IgD-negative memory B cell (primary cell): ENCODE data around the gene EMCN. TPM values are rescaled to one million over a fixed set of nuclear protein-coding genes. Genes with fewer than 3 reads are reported as not detected.

ENCODE experiments used
- H3K27ac Mint-ChIP-seq, 3 donors: one replicate each; pipeline ENCODE4 v1.8.0; 2020 to 2022; ENCODE audit warnings: mild to moderate bottlenecking in 3 of 3, mixed read lengths in 3 of 3, moderate library complexity in 1 of 3
- H3K27me3 Mint-ChIP-seq: one replicate; pipeline ENCODE4 v1.8.0; 2021; ENCODE audit warnings: mixed read lengths
- H3K36me3 Mint-ChIP-seq: one replicate; pipeline ENCODE4 v1.8.0; 2020; ENCODE audit warnings: mild to moderate bottlenecking, mixed read lengths
- H3K4me1 Mint-ChIP-seq, 3 donors: one replicate each; pipeline ENCODE4 v1.8.0; 2020 to 2022; ENCODE audit warnings: mixed read lengths in 3 of 3, mild to moderate bottlenecking in 1 of 3
- H3K4me3 Mint-ChIP-seq, 4 donors: one replicate each; pipeline ENCODE4 v1.8.0; 2020 to 2022; ENCODE audit warnings: mild to moderate bottlenecking in 4 of 4, mixed read lengths in 4 of 4, moderate library complexity in 3 of 4
- H3K9me3 Mint-ChIP-seq, 3 donors: one replicate each; pipeline ENCODE4 v1.8.0; 2020 to 2021; ENCODE audit warnings: mixed read lengths in 3 of 3, mild to moderate bottlenecking in 1 of 3
- polyA plus RNA-seq: library from polyadenylated mRNA; unstranded; fragments of 300-500 nt; fragmentation: Illumina TruSeq; gene quantifications from one replicate; pipeline ENCODE4 v1.2.3, GENCODE V29; 2021

EMCN gene
- polyA plus RNA-seq, 1 donor from 2014 or later = not detected

DNA sequence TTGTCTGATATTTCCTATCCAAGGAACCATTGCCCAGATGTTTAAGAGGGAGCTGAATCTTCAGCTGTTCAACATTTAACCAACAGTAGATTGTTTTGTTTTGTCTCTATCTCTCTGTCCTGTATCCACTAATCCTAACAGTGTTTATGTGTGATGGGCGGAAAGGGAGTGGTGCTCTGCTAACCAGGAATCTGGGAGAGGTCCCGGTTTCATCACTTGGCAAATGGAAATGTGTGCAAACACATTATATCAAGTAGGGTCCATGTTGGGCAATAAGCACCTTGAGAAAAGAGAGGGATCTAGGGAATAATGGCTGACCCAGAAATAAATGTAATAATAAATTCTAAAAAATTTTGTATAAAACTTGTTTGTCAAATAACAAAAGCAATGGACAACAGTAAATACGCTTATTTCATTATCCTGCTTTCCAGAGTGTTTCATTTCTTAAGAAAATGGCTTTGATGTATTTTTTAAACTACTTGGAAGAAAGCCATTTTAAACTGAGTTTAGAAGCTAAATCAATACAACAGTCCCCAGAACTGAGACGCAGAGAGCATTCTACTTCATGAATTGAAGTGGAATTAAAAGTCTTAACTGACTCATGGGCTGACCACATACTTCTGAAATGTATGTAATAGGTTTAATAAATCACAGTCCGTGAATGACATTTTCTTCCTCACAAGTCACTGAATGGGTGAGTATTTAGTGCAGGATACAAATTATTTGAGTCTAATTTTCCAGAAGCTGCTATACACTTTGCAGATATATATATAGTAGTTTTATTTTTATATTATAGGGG is 55.8 kb downstream of the EMCN start:
- H3K9me3 Mint-ChIP-seq = peaks cover 0 to 4% (median 0%) of the 10 kb centered on the region in 3 donors
- no peak overlapping the region for H3K4me3 Mint-ChIP-seq
- H3K27me3 Mint-ChIP-seq = peaks cover 10% of the 10 kb centered on the region
- no peaks in the 10 kb centered on the region for H3K36me3 Mint-ChIP-seq
- peaks cover 0 to 3% (median 0%) of the 10 kb centered on the region in 3 donors for H3K4me1 Mint-ChIP-seq
- H3K27ac Mint-ChIP-seq = no peak overlapping the region

DNA sequence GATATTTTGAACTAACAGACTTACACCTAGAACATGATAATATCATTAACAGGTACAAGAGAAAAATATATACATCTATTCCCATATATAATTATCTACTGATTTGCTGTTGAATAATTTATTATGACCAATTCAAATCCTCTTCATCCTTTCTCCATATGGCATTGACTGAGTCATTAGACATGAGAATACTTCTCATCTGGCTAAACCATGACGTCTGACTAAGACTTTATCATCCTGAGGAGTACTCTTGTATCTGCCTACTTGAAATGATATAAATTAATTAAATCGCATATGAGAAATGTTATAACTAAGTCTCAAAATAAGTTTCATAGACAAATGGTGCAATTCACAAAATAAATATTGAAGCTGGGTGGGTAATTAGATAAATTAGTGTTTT is 67.4 kb downstream of the EMCN start:
- no peak overlapping the region for H3K4me3 Mint-ChIP-seq
- peaks cover 3% of the 10 kb centered on the region for H3K36me3 Mint-ChIP-seq
- peaks cover 5% of the 10 kb centered on the region for H3K27me3 Mint-ChIP-seq
- no peaks in the 10 kb centered on the region for H3K4me1 Mint-ChIP-seq
- no peak overlapping the region for H3K27ac Mint-ChIP-seq
- H3K9me3 Mint-ChIP-seq = peaks cover 2 to 13% (median 8%) of the 10 kb centered on the region in 3 donors

DNA sequence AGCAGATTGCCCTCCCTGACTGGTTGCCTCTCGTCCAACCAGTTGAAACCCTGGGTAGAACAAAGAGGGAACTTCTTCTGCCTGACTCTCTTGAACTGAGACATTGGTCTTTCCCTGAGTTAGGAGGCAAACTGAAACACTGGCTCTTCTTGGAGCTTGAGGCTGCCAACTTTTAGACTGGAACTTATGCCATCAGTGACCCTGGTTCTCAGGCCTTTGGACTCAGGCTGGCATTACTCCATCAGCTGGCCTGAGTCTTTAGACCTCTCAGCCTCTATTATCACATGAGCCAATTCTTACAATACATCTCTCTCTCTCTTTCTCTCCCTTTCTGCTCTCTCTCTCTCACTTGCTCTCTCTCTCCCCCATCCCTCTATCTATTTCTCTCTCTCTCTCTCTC is 86.4 kb downstream of the EMCN start:
- Mint-ChIP-seq H3K4me3 (no peak overlapping the region), H3K27ac (no peak overlapping the region)

DNA sequence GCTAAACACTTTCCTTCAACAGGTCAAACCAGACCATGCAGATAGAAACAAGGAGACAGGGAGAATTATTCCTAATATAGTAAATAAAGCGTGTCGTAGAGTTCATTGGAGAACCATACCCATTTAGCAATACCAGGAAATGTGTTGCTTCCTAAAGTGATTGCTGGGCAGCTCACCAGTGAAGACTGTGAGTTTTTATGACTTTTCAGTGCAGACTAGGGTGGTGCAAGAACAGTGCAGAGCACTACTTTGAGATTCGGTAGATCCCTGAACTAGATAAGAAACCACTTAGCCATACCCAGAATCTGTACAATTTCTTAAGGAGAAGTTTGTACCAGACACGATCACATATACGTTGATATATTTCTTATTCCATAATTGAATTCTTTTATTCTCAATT is 87.4 kb downstream of the EMCN start:
- H3K9me3 Mint-ChIP-seq = peaks cover 0 to 6% (median 3%) of the 10 kb centered on the region in 3 donors
- H3K4me1 Mint-ChIP-seq = no peaks in the 10 kb centered on the region
- H3K4me3 Mint-ChIP-seq = no peak overlapping the region
- H3K27ac Mint-ChIP-seq = no peak overlapping the region
- H3K27me3 Mint-ChIP-seq = no peaks in the 10 kb centered on the region
- H3K36me3 Mint-ChIP-seq = no peaks in the 10 kb centered on the region

More for the DNA sequence above, 86.4 kb downstream of the EMCN start:
- H3K9me3 Mint-ChIP-seq = peaks cover 0 to 6% (median 3%) of the 10 kb centered on the region in 3 donors
- no peaks in the 10 kb centered on the region for H3K36me3 Mint-ChIP-seq
- no peaks in the 10 kb centered on the region for H3K27me3 Mint-ChIP-seq
- no peaks in the 10 kb centered on the region for H3K4me1 Mint-ChIP-seq

DNA sequence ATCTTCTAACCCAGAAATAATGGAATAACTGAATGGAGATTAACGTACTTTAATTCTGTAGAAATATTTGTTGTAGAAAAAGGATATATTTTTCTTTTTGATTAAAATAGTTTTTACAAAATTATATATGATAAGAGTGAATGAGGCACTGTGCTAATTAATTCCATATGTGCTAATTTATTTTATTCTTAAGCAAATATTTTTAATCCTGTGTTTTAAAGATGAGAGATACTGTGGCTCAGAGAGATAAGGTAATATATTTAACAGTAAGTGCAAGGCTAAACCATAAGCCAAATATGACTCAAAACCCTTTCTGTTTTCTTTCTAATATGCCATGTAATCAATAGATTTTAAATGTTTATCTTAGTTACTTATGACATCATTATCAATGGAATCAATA is 88.2 kb downstream of the EMCN start:
- H3K27ac Mint-ChIP-seq = no peak overlapping the region
- no peaks in the 10 kb centered on the region for H3K27me3 Mint-ChIP-seq
- no peak overlapping the region for H3K4me3 Mint-ChIP-seq
- H3K36me3 Mint-ChIP-seq = no peaks in the 10 kb centered on the region
- peaks cover 0 to 3% (median 0%) of the 10 kb centered on the region in 3 donors for H3K9me3 Mint-ChIP-seq
- no peaks in the 10 kb centered on the region for H3K4me1 Mint-ChIP-seq

DNA sequence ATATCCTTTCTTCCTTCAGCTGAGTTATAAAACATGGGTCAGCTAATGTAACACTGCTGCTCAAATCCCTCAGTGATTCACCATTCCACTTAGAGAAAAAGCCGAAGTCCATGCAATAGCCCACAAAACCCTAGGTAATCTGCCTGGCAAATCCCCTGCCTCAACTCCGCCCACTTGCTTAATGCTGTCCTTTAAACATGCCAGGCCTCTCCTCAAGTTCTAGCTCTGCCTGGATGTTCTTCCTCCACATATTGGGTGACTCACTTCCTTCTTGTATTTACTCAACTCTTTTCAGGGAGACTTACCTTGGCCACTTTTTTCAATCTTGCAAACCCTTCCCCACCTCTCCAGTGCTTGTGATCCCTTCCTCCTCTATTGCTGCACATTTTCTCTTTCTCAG is 89.8 kb downstream of the EMCN start:
- Mint-ChIP-seq H3K27ac (no peak overlapping the region), H3K36me3 (no peaks in the 10 kb centered on the region)

DNA sequence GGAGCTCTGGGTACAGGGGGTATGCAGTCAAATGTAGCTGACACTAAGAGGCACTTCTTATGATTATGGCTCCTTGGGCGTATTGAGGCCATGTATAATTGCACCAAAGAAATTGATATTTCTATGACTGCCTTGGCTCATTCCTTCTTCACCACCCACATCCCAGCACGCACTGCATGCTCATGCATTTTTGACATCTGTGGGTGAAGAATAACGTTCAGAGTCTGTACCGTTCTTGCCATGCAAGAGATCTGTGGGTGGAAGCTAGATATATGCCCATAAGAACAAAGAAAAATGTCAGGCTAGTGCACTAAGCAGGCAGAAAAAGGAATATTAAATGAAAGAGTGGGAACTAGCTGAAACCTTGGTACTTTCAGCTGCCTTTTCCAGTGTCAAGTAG is 93.4 kb downstream of the EMCN start:
- Mint-ChIP-seq H3K27ac (no peak overlapping the region), H3K27me3 (no peaks in the 10 kb centered on the region), H3K36me3 (no peaks in the 10 kb centered on the region), H3K9me3 (no peaks in the 10 kb centered on the region), H3K4me1 (no peaks in the 10 kb centered on the region), H3K4me3 (no peak overlapping the region)

More for the DNA sequence above, 89.8 kb downstream of the EMCN start:
- Mint-ChIP-seq H3K9me3 (no peaks in the 10 kb centered on the region), H3K4me3 (no peak overlapping the region), H3K4me1 (no peaks in the 10 kb centered on the region), H3K27me3 (no peaks in the 10 kb centered on the region)

DNA sequence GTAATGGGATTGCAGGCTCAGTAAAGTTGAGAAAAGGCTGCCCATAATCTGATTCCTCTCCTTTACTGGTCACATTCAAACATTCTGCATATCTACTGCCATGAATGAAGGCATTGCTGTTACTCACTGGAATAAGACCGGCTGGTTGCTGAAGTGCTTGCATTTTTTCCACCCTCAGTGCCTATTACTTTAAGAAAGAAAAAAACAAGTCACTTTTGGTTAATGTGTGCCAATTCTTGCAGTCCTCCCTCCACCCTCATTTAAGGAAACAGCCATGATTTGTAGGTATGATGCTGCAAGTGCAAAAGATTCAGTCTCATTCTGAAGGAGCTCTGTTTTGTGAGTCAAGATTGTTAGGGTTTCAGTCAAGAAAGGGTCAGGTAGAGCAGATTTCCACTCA is 94.9 kb downstream of the EMCN start:
- Mint-ChIP-seq H3K27me3 (peaks cover 7% of the 10 kb centered on the region), H3K4me1 (no peaks in the 10 kb centered on the region), H3K36me3 (no peaks in the 10 kb centered on the region), H3K27ac (no peak overlapping the region), H3K9me3 (no peaks in the 10 kb centered on the region), H3K4me3 (no peak overlapping the region)

DNA sequence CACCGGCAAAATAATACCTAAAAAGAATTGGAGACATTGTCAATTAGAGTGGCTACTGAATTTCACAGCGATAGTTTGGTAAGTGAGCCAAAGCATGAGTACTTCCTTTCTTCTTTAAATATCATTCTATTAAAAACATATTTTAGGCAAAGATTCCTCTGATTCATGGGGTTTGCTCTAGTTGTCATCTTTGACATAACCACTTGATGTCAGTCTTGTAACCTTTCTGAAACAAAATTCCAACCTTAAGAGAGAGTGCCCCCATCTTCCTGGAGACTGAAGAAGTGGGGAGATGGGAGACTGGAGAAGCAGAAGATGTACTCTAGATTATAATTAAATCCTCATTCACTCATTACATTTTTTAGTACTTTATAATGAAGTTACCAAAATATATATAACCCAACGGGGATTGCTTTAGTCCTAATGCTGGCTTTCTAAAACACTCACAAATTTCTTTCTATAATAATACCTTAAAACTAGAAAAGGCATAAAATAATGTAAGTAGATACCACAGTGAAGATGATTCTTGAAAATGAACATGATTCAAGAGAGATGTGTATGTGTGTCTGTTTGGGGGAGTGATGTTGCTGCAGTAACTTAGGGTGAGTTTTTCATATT is 96.4 kb downstream of the EMCN start:
- Mint-ChIP-seq H3K4me1 (no peaks in the 10 kb centered on the region), H3K27ac (no peak overlapping the region), H3K4me3 (no peak overlapping the region), H3K27me3 (peaks cover 7% of the 10 kb centered on the region), H3K9me3 (no peaks in the 10 kb centered on the region), H3K36me3 (no peaks in the 10 kb centered on the region)

DNA sequence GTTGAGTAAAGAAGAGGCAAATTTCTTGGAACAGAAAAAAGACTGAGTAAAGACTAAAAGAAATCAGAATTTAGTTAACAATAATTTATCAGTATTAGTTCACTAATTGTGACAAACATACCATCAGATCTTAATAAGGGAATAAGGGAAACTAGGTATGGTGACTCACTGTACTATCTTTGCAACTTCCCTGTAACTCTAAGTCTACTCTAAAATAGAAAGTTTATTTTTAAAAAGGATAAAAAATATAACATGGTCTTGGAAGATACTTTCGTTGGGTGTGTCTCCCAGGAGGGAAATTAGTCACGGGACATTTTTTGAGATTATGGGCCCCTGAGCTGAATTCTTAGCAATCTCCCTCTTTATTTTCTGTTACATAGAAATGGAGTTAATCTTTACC is 97.3 kb downstream of the EMCN start:
- H3K4me3 Mint-ChIP-seq = no peak overlapping the region
- no peak overlapping the region for H3K27ac Mint-ChIP-seq
- H3K27me3 Mint-ChIP-seq = peaks cover 7% of the 10 kb centered on the region
- no peaks in the 10 kb centered on the region for H3K36me3 Mint-ChIP-seq
- no peaks in the 10 kb centered on the region for H3K4me1 Mint-ChIP-seq
- H3K9me3 Mint-ChIP-seq = no peaks in the 10 kb centered on the region

DNA sequence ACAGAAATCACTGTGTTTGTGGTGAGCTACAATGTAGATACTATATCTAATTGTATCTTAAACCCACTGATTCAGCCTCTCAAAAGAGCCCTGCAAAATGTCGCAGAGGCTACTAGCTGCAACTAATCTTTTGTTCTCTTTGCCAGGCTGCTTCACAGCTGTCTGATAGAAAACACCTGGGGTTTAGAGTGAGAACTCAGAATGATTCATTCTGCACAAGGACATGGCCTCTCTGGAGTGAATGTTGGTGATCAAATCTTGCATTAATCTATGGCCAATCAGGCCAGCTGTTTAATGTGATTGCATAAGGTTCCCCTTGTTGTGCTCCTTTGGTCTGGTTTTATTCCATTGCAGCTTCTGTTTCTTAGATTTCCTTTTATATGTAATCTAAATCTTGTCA is 100.3 kb downstream of the EMCN start:
- Mint-ChIP-seq H3K36me3 (no peaks in the 10 kb centered on the region), H3K27ac (no peak overlapping the region), H3K27me3 (peaks cover 7% of the 10 kb centered on the region), H3K4me3 (no peak overlapping the region), H3K4me1 (no peaks in the 10 kb centered on the region), H3K9me3 (no peaks in the 10 kb centered on the region)

DNA sequence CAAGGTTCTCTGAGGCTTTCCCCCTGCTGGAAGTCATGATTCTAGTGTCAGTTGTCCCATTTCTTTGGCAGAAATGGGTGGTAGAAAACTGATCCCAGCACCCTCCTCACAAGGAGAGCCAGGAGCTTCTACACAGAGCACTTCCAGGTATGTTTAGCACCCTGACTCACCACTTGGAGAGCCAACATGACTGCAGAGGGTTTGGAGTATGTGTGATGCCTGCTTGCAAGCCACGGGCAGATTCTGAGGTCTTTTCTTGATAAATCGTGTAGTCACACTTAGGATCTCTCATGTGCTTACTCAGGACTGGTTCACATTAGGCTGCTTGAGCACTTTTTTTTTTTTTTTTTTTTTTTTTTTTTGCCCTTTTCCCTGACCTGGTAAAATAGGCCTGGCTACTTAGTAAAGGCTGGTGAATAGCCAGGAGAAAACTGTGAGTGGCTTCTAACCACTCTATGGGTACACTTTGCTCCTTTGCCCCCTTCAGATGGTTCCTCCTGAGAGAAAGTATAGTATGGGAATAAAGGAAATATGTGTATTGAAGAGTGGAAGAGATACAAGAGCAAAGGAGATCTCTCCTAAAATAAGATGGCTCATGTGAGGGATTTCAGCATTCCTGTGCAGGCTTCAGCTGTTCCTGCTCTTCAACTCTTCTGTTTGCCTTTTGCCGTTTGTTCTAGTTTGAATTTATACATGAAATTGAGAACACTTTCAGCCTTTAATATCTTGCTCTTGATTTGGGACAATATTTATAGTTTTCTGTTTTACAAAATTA is 103.6 kb downstream of the EMCN start:
- Mint-ChIP-seq H3K4me1 (no peaks in the 10 kb centered on the region), H3K9me3 (no peaks in the 10 kb centered on the region), H3K27me3 (peaks cover 9% of the 10 kb centered on the region), H3K27ac (no peak overlapping the region), H3K36me3 (no peaks in the 10 kb centered on the region), H3K4me3 (no peak overlapping the region)

DNA sequence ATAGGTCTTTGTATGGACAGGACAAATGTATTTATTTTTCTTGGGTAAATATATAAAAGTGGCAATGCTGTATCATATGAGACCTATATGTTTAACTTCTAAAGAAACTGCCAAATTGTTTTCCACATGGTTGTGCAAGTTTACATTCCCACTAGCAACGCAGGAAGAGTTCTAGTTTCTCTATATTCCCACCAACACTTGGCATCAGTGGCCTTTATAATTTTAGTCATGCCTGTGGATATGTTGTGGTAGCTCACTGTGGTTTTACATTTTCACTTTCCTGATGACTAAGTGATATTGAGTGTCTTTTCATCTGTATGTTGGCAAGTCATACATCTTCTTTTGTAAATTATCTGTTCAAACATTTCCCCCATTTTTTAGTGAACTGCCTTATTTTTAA is 126.0 kb downstream of the EMCN start:
- no peaks in the 10 kb centered on the region for H3K9me3 Mint-ChIP-seq
- H3K4me1 Mint-ChIP-seq = peaks cover 0 to 2% (median 0%) of the 10 kb centered on the region in 3 donors
- no peak overlapping the region for H3K4me3 Mint-ChIP-seq
- no peaks in the 10 kb centered on the region for H3K27me3 Mint-ChIP-seq
- no peaks in the 10 kb centered on the region for H3K36me3 Mint-ChIP-seq
- H3K27ac Mint-ChIP-seq = no peak overlapping the region

DNA sequence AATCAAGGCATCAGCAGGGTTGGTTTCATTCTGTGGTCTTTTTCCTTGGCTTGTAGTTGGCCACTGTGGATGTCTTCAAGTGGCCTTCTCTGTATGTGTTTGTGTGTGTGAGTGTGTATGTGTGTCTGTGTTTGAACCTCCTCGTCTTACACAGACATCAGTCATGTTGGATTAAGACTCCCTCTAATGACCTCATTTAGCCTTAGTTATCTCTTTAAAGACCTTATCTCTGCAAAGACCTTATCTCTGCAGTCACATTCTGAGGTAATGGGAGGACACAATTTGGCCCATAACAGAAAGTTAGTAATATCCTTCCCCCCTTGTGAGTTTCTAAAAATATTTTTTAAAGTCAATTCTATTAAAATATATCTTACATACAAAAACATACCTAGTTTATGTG is 126.7 kb downstream of the EMCN start:
- Mint-ChIP-seq H3K9me3 (no peaks in the 10 kb centered on the region), H3K27me3 (no peaks in the 10 kb centered on the region), H3K4me1 (peaks cover 0 to 2% (median 0%) of the 10 kb centered on the region in 3 donors), H3K27ac (no peak overlapping the region), H3K4me3 (no peak overlapping the region), H3K36me3 (no peaks in the 10 kb centered on the region)

DNA sequence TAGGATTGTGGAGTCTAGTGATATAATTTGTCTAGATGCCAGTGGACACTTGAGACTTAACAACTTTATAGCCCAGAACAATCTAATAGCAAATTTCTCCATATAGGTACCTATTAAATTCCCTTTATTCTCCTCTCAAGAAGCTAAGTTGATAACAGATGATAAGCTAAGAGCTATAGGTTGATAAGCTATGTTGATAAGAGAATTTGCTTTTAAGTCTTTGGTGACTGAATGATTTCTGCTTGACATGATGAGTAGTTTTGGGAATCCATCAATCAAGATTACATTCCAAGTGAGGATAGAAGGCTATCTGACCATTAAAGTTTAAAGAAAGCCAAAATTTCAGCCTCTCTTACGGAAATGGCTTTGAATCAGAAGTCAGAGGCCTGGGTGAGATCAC is 131.6 kb downstream of the EMCN start:
- no peaks in the 10 kb centered on the region for H3K27me3 Mint-ChIP-seq
- peaks cover 0 to 2% (median 0%) of the 10 kb centered on the region in 3 donors for H3K9me3 Mint-ChIP-seq
- H3K4me1 Mint-ChIP-seq = peaks cover 0 to 2% (median 0%) of the 10 kb centered on the region in 3 donors
- H3K27ac Mint-ChIP-seq = no peak overlapping the region
- H3K36me3 Mint-ChIP-seq = no peaks in the 10 kb centered on the region
- H3K4me3 Mint-ChIP-seq = no peak overlapping the region
